Islet precursor cell (in vitro differentiated cells): ENCODE results near the gene ZNF75A.

ENCODE experiments used
- DNase-seq: peaks from one replicate; pipeline ENCODE4 v3.0.0-alpha.2; 2018

The ZNF75A gene

GRCh38 chr16:3289998-3290673 is 15.2 kb upstream of the ZNF75A start:
- no peak for DNase-seq

GRCh38 chr16:3292604-3293003 is 12.7 kb upstream of the ZNF75A start:
- DNase-seq, result no peak

- no peak for DNase-seq
These were observed 10.1 kb upstream of the ZNF75A start for GRCh38 chr16:3295209-3295608.

- no peak for DNase-seq
These were observed 9.5 kb upstream of the ZNF75A start for GRCh38 chr16:3295783-3296182.

GRCh38 chr16:3304370-3304769 is 927 bp upstream of the ZNF75A start:
- no peak for DNase-seq

GRCh38 chr16:3306078-3306477 is 781 bp downstream of the ZNF75A start:
- DNase-seq, result no peak

- DNase-seq, result no peak
These were observed 6.2 kb downstream of the ZNF75A start for GRCh38 chr16:3311496-3311895.

GRCh38 chr16:3317315-3317999 is 12.2 kb downstream of the ZNF75A start:
- DNase-seq, result no peak

- DNase-seq, result no peak
These were observed 16.5 kb downstream of the ZNF75A start for GRCh38 chr16:3321816-3322215.

- DNase-seq, result no peak
These were observed 22.2 kb downstream of the ZNF75A start for GRCh38 chr16:3327514-3327913.

GRCh38 chr16:3328104-3328503 is 22.8 kb downstream of the ZNF75A start:
- no peak for DNase-seq

GRCh38 chr16:3328643-3329042 is 23.3 kb downstream of the ZNF75A start:
- no peak for DNase-seq

- no peak for DNase-seq
These were observed 40.7 kb downstream of the ZNF75A start for GRCh38 chr16:3346041-3346440.

GRCh38 chr16:3347586-3347985 is 42.3 kb downstream of the ZNF75A start:
- DNase-seq, result no peak

- no peak for DNase-seq
These were observed 43.4 kb downstream of the ZNF75A start for GRCh38 chr16:3348547-3349167.

GRCh38 chr16:3349175-3349574 is 43.9 kb downstream of the ZNF75A start:
- no peak for DNase-seq

GRCh38 chr16:3355589-3355988 is 50.3 kb downstream of the ZNF75A start, which contains the start of gene OR2C1:
OR2C1 (plus strand) TSS chr16:3355889; CDS start chr16:3355941, 52 bp downstream.
- no peak for DNase-seq

- no peak for DNase-seq
These were observed 50.8 kb downstream of the ZNF75A start for GRCh38 chr16:3356118-3356517.

GRCh38 chr16:3358871-3359270 is 53.6 kb downstream of the ZNF75A start:
- DNase-seq, result no peak

- DNase-seq, result no peak
These were observed 57.6 kb downstream of the ZNF75A start for GRCh38 chr16:3362931-3363330.

GRCh38 chr16:3363793-3364192 is 58.5 kb downstream of the ZNF75A start:
- no peak for DNase-seq

GRCh38 chr16:3364774-3365427 is 59.6 kb downstream of the ZNF75A start:
- DNase-seq, result no peak
